ENCODE measurements around the gene PTTG1IP. TPM values are rescaled to one million over a fixed set of nuclear protein-coding genes. Genes with fewer than 3 reads are reported as not detected.

Gene PTTG1IP
- total RNA-seq, 1 donor: 413 TPM

- no peak overlapping the region for H3K27ac ChIP-seq (ENCODE audit: low read depth, low read length)
- no peaks in the 10 kb centered on the region for H3K9me3 ChIP-seq (ENCODE audit: low read depth, low read length)
- H3K4me2 ChIP-seq (ENCODE audit: insufficient read depth, low read length): no peak overlapping the region
- H3K4me1 ChIP-seq (ENCODE audit: insufficient read depth, low read length): no peaks in the 10 kb centered on the region
- peaks cover 86% of the 10 kb centered on the region for H4K20me1 ChIP-seq (ENCODE audit: insufficient read depth, low read length)
- H3K4me3 ChIP-seq (ENCODE audit: insufficient read depth, low read length): no peak overlapping the region
- H3K36me3 ChIP-seq (ENCODE audit: insufficient read depth, low read length): peaks cover 82% of the 10 kb centered on the region
- peaks cover 94% of the 10 kb centered on the region for H3K79me2 ChIP-seq (ENCODE audit: insufficient read depth, low read length)
- TF ChIP-seq, protein P1, sequence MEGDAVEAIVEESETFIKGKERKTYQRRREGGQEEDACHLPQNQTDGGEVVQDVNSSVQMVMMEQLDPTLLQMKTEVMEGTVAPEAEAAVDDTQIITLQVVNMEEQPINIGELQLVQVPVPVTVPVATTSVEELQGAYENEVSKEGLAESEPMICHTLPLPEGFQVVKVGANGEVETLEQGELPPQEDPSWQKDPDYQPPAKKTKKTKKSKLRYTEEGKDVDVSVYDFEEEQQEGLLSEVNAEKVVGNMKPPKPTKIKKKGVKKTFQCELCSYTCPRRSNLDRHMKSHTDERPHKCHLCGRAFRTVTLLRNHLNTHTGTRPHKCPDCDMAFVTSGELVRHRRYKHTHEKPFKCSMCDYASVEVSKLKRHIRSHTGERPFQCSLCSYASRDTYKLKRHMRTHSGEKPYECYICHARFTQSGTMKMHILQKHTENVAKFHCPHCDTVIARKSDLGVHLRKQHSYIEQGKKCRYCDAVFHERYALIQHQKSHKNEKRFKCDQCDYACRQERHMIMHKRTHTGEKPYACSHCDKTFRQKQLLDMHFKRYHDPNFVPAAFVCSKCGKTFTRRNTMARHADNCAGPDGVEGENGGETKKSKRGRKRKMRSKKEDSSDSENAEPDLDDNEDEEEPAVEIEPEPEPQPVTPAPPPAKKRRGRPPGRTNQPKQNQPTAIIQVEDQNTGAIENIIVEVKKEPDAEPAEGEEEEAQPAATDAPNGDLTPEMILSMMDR (IDR thresholded peaks at IDR 0.05; ENCODE audit: extremely low read depth, low read depth, low read length): no peak
- peak; percentile 9 for DNase-seq (ENCODE audit: insufficient read length, low spot score, missing footprints)
- no peaks in the 10 kb centered on the region for H3K27me3 ChIP-seq (ENCODE audit: insufficient read depth, low read length)
- H2AFZ ChIP-seq (ENCODE audit: low read length): no peak overlapping the region
Observed at GRCh38 chr21:44857127-44857892, 16.2 kb downstream of the PTTG1IP start.

DNA sequence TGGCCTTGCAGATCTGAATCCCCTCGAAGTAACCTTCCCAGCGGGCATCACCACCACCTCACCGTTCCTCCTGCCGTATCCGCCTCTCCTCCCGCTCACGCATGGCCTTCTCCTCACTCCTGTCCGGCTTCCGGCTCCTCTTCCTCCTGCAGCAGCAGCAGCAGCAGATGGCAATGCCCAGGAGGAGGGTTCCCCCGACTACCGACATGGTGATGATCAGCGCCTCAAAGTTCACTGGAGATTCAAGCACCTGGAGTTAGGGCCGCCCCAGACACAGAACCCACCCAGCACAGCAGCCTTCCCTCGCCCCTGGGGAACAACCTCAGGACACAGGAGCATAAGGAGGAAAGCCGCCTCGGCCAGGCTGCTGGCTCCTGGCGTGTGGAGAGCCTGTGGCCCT is 17.4 kb downstream of the PTTG1IP start:
- Histone ChIP-seq H3K36me3 (ENCODE audit: insufficient read depth, low read length) (peaks cover 89% of the 10 kb centered on the region), H3K9me3 (ENCODE audit: low read depth, low read length) (no peaks in the 10 kb centered on the region), H4K20me1 (ENCODE audit: insufficient read depth, low read length) (peaks cover 83% of the 10 kb centered on the region), H3K27ac (ENCODE audit: low read depth, low read length) (no peak overlapping the region), H3K4me3 (ENCODE audit: insufficient read depth, low read length) (no peak overlapping the region), H3K79me2 (ENCODE audit: insufficient read depth, low read length) (peaks cover 94% of the 10 kb centered on the region), H2AFZ (ENCODE audit: low read length) (no peak overlapping the region), H3K4me2 (ENCODE audit: insufficient read depth, low read length) (no peak overlapping the region), H3K27me3 (ENCODE audit: insufficient read depth, low read length) (no peaks in the 10 kb centered on the region), H3K4me1 (ENCODE audit: insufficient read depth, low read length) (no peaks in the 10 kb centered on the region)
- TF ChIP-seq, protein P1 (IDR thresholded peaks at IDR 0.05; ENCODE audit: extremely low read depth, low read depth, low read length): no peak
- peak; percentile 15 for DNase-seq (ENCODE audit: insufficient read length, low spot score, missing footprints)

DNA sequence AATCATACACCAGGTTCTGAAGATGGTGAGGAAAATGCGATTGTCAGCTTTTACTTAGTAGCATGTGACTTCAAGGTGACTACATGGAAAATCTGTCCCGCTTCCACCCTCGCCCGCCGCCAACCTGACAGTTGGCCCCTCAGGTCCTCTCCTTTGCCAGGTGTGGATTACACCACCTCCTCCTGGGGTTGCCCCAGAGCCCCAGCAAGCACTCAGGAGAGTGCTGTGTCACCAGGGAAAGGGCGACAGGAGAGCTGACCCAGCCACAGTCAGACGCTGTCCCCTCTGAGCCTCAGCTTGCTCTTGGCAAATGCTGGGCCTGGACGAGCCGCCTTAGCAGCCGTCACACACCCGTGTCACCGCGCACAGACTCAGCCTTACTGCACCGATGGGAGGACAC is 17.9 kb downstream of the PTTG1IP start:
- DNase-seq (ENCODE audit: insufficient read length, low spot score, missing footprints): peak; percentile 30
- H3K4me2 ChIP-seq (ENCODE audit: insufficient read depth, low read length): no peak overlapping the region
- peaks cover 92% of the 10 kb centered on the region for H3K79me2 ChIP-seq (ENCODE audit: insufficient read depth, low read length)
- TF ChIP-seq, protein P1 (IDR thresholded peaks at IDR 0.05; ENCODE audit: extremely low read depth, low read depth, low read length): no peak
- H3K27me3 ChIP-seq (ENCODE audit: insufficient read depth, low read length): no peaks in the 10 kb centered on the region
- peaks cover 92% of the 10 kb centered on the region for H3K36me3 ChIP-seq (ENCODE audit: insufficient read depth, low read length)
- H3K27ac ChIP-seq (ENCODE audit: low read depth, low read length): no peak overlapping the region
- H4K20me1 ChIP-seq (ENCODE audit: insufficient read depth, low read length): peaks cover 82% of the 10 kb centered on the region
- no peak overlapping the region for H2AFZ ChIP-seq (ENCODE audit: low read length)
- no peaks in the 10 kb centered on the region for H3K4me1 ChIP-seq (ENCODE audit: insufficient read depth, low read length)
- no peak overlapping the region for H3K4me3 ChIP-seq (ENCODE audit: insufficient read depth, low read length)
- H3K9me3 ChIP-seq (ENCODE audit: low read depth, low read length): no peaks in the 10 kb centered on the region

DNA sequence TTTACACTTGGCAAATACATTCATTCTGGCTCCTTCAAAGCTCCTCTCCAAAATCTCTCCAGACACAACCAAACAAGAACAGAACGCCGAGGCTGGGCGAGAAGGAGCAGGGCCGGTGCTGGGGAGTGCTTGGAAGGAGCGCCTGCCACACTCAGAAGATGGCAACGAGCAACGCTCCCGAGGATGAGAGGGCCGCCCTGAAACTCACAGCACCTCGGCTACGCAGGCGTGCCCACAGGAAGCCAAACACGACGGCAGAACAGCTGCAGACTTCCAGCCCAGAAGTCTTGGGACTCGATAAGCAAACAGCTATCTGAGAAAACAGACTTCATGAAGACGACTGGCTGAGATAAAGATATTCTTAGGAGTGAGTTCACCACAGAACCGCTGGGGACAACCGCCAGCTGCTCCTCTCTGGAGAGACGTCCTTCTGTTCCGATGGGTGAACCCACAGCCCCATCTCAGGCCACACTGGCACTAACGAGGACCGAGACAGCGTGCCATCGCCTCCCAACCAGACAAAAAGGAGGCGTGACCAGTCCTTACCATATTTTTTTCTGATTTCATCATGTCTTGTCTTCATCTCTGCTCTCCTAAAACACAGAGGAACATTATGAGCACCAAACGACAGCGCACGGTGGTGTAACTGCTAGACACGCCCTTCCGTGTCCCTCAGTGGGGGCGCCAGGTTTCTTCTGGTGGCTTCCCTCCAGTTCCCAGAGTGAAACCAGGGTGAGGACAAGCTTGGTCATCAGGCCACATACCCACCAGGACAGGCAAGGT is 18.6 kb downstream of the PTTG1IP start:
- no peaks in the 10 kb centered on the region for H3K4me1 ChIP-seq (ENCODE audit: insufficient read depth, low read length)
- H3K27ac ChIP-seq (ENCODE audit: low read depth, low read length): no peak overlapping the region
- H3K79me2 ChIP-seq (ENCODE audit: insufficient read depth, low read length): peaks cover 90% of the 10 kb centered on the region
- H3K4me2 ChIP-seq (ENCODE audit: insufficient read depth, low read length): no peak overlapping the region
- peak; percentile 32 for DNase-seq (ENCODE audit: insufficient read length, low spot score, missing footprints)
- peaks cover 92% of the 10 kb centered on the region for H3K36me3 ChIP-seq (ENCODE audit: insufficient read depth, low read length)
- H3K4me3 ChIP-seq (ENCODE audit: insufficient read depth, low read length): no peak overlapping the region
- H4K20me1 ChIP-seq (ENCODE audit: insufficient read depth, low read length): peaks cover 81% of the 10 kb centered on the region
- TF ChIP-seq, protein P1 (IDR thresholded peaks at IDR 0.05; ENCODE audit: extremely low read depth, low read depth, low read length): no peak
- no peaks in the 10 kb centered on the region for H3K27me3 ChIP-seq (ENCODE audit: insufficient read depth, low read length)
- no peaks in the 10 kb centered on the region for H3K9me3 ChIP-seq (ENCODE audit: low read depth, low read length)
- H2AFZ ChIP-seq (ENCODE audit: low read length): no peak overlapping the region
